H9 (cell line): ENCODE data around the gene HNRNPH2. TPM values are rescaled to one million over a fixed set of nuclear protein-coding genes. Genes with fewer than 3 reads are reported as not detected.

ENCODE experiments used
- DNase-seq: peaks from one replicate; pipeline ENCODE4 v3.0.0-alpha.2; 2017
- H2AFZ ChIP-seq: one replicate; pipeline ENCODE4 v1.6.1; 2013; ENCODE audit warnings: mild to moderate bottlenecking, low read length, control low read depth, moderate library complexity
- H2AK5ac ChIP-seq: 2 replicates; pipeline ENCODE4 v1.6.1; 2013; ENCODE audit warnings: low read length, control low read depth, mixed read lengths; ENCODE audit not compliant: insufficient read length
- H2BK120ac ChIP-seq: one replicate; pipeline ENCODE4 v1.6.1; 2013; ENCODE audit warnings: low read depth, mild to moderate bottlenecking, low read length, control low read depth, inconsistent platforms; ENCODE audit not compliant: poor library complexity, severe bottlenecking
- H2BK12ac ChIP-seq: 2 replicates; pipeline ENCODE4 v1.6.1; 2013; ENCODE audit warnings: low read length, control low read depth, mixed read lengths, low read depth; ENCODE audit not compliant: insufficient read length
- H2BK15ac ChIP-seq: 2 replicates; pipeline ENCODE4 v1.6.1; 2013; ENCODE audit warnings: low read depth, low read length, control low read depth
- H2BK20ac ChIP-seq: one replicate; pipeline ENCODE4 v1.6.1; 2013; ENCODE audit warnings: low read depth, mild to moderate bottlenecking, low read length, control low read depth, inconsistent platforms; ENCODE audit not compliant: poor library complexity, severe bottlenecking
- H2BK5ac ChIP-seq: 2 replicates; pipeline ENCODE4 v1.6.1; 2013; ENCODE audit warnings: low read length, control low read depth, mixed read lengths; ENCODE audit not compliant: insufficient read length
- H3K14ac ChIP-seq: 2 replicates; pipeline ENCODE4 v1.6.1; 2013; ENCODE audit warnings: low read length, control low read depth; ENCODE audit not compliant: insufficient read depth
- H3K18ac ChIP-seq: 2 replicates; pipeline ENCODE4 v1.6.1; 2013; ENCODE audit warnings: low read depth, mild to moderate bottlenecking, mixed read lengths, low read length, control low read depth; ENCODE audit not compliant: insufficient read length
- H3K23ac ChIP-seq: 2 replicates; pipeline ENCODE4 v1.6.1; 2013; ENCODE audit warnings: low read length, control low read depth, mixed read lengths, low read depth; ENCODE audit not compliant: insufficient read length
- H3K23me2 ChIP-seq: 2 replicates; pipeline ENCODE4 v1.6.1; 2013; ENCODE audit warnings: low read depth, mild to moderate bottlenecking, mixed read lengths, low read length, control low read depth; ENCODE audit not compliant: insufficient read length, poor library complexity, severe bottlenecking
- H3K27ac ChIP-seq: 2 replicates; pipeline ENCODE4 v1.5.1; 2013; ENCODE audit warnings: low read length, control low read depth, mixed read lengths, low read depth; ENCODE audit not compliant: insufficient read length
- H3K27me3 ChIP-seq: 2 replicates; pipeline ENCODE4 v1.6.1; 2013; ENCODE audit warnings: low read length, control low read depth, inconsistent platforms; ENCODE audit not compliant: insufficient read depth
- H3K4ac ChIP-seq: 2 replicates; pipeline ENCODE4 v1.6.1; 2013; ENCODE audit warnings: low read depth, mild to moderate bottlenecking, control low read depth, inconsistent platforms, low read length, moderate library complexity
- H3K4me1 ChIP-seq: 2 replicates; pipeline ENCODE4 v1.6.1; 2013; ENCODE audit warnings: low read length, control low read depth, inconsistent platforms; ENCODE audit not compliant: insufficient read depth
- H3K4me2 ChIP-seq: 2 replicates; pipeline ENCODE4 v1.6.1; 2013; ENCODE audit warnings: low read length, control low read depth, mixed read lengths; ENCODE audit not compliant: insufficient read length, insufficient read depth
- H3K56ac ChIP-seq: 2 replicates; pipeline ENCODE4 v1.6.1; 2013; ENCODE audit warnings: low read depth, mild to moderate bottlenecking, mixed read lengths, low read length, control low read depth; ENCODE audit not compliant: insufficient read length
- H3K79me1 ChIP-seq: 2 replicates; pipeline ENCODE4 v1.6.1; 2013; ENCODE audit warnings: low read depth, mild to moderate bottlenecking, moderate library complexity, low read length, control low read depth, inconsistent platforms; ENCODE audit not compliant: insufficient read depth, poor library complexity, severe bottlenecking
- H3K79me2 ChIP-seq: 2 replicates; pipeline ENCODE4 v1.6.1; 2013; ENCODE audit warnings: low read length, control low read depth, inconsistent platforms; ENCODE audit not compliant: insufficient read depth
- H3K9ac ChIP-seq: 2 replicates; pipeline ENCODE4 v1.6.1; 2013; ENCODE audit warnings: low read length, control low read depth, mixed read lengths; ENCODE audit not compliant: insufficient read length; ENCODE audit errors: extremely low read depth
- H3K9me3 ChIP-seq: one replicate; pipeline ENCODE4 v1.6.1; 2013; ENCODE audit warnings: low read depth, low read length, inconsistent platforms; ENCODE audit not compliant: control insufficient read depth
- H3T11ph ChIP-seq: one replicate; pipeline ENCODE4 v1.6.1; 2013; ENCODE audit warnings: mild to moderate bottlenecking, low read length, control low read depth, inconsistent platforms
- H4K20me1 ChIP-seq: one replicate; pipeline ENCODE4 v1.6.1; 2013; ENCODE audit not compliant: control insufficient read depth, insufficient read length, insufficient read depth
- H4K5ac ChIP-seq: 2 replicates; pipeline ENCODE4 v1.6.1; 2013; ENCODE audit warnings: low read depth, mild to moderate bottlenecking, mixed read lengths, low read length, control low read depth; ENCODE audit not compliant: insufficient read length
- H4K8ac ChIP-seq: replicated peaks from 2 replicates; pipeline ENCODE4 v1.6.1; 2013; ENCODE audit warnings: low read length, control low read depth, mixed read lengths, low read depth; ENCODE audit not compliant: insufficient read length
- H4K91ac ChIP-seq: 2 replicates; pipeline ENCODE4 v1.6.1; 2013; ENCODE audit warnings: low read depth, mild to moderate bottlenecking, moderate library complexity, mixed read lengths, low read length, control low read depth; ENCODE audit not compliant: insufficient read length
- H3K27ac Mint-ChIP-seq, 3 experiments: 2 replicates in 2 of 3; 3 replicates in 1 of 3; pipeline ENCODE4 v1.8.0; 2020 to 2021; ENCODE audit warnings: mixed read lengths in 3 of 3, mild to moderate bottlenecking in 1 of 3, moderate library complexity in 1 of 3
- H3K27me3 Mint-ChIP-seq: 2 replicates; pipeline ENCODE4 v1.8.0; 2021; ENCODE audit warnings: low read depth, mild to moderate bottlenecking, moderate library complexity, mixed read lengths
- H3K36me3 Mint-ChIP-seq, 3 experiments: 2 replicates in 2 of 3; 3 replicates in 1 of 3; pipeline ENCODE4 v1.8.0; 2020 to 2021; ENCODE audit warnings: low read depth in 3 of 3, mixed read lengths in 3 of 3; ENCODE audit not compliant: insufficient read depth in 1 of 3
- H3K4me1 Mint-ChIP-seq, 2 experiments: 2 replicates each; pipeline ENCODE4 v1.8.0; 2020; ENCODE audit warnings: mixed read lengths in 2 of 2
- H3K4me3 Mint-ChIP-seq, 2 experiments: 2 replicates in 1 of 2; 3 replicates in 1 of 2; pipeline ENCODE4 v1.8.0; 2020 to 2021; ENCODE audit warnings: mild to moderate bottlenecking in 2 of 2, mixed read lengths in 2 of 2, moderate library complexity in 1 of 2
- H3K9me3 Mint-ChIP-seq, 2 experiments: 2 replicates in 1 of 2; 3 replicates in 1 of 2; pipeline ENCODE4 v1.8.0; 2020; ENCODE audit warnings: mild to moderate bottlenecking in 2 of 2, mixed read lengths in 2 of 2, moderate library complexity in 1 of 2
- CTCF ChIP-seq: fragments of 200-600 bp; sonication (generic); conservative IDR thresholded peaks from 3 replicates; pipeline ENCODE4 v1.8.0; 2021; ENCODE audit warnings: antibody characterized with exemption, mild to moderate bottlenecking
- WGBS: extraction: QIAGEN DNeasy Blood & Tissue Kit; methylation state at CpG from one replicate; pipeline ENCODE4 v1.1.7; 2013; ENCODE audit warnings: missing lambda C conversion rate, low lambda C conversion rate, mixed read lengths; ENCODE audit not compliant: insufficient read length; ENCODE audit errors: extremely low coverage; 5-methylcytosine and 5-hydroxymethylcytosine counted together
- total RNA-seq: library from RNA; stranded (reverse); gene quantifications from 2 replicates; pipeline ENCODE4 v1.2.1, GENCODE V29; 2021

HNRNPH2 gene
- total RNA-seq, 1 experiment from 2014 or later: 60.2 TPM

DNA sequence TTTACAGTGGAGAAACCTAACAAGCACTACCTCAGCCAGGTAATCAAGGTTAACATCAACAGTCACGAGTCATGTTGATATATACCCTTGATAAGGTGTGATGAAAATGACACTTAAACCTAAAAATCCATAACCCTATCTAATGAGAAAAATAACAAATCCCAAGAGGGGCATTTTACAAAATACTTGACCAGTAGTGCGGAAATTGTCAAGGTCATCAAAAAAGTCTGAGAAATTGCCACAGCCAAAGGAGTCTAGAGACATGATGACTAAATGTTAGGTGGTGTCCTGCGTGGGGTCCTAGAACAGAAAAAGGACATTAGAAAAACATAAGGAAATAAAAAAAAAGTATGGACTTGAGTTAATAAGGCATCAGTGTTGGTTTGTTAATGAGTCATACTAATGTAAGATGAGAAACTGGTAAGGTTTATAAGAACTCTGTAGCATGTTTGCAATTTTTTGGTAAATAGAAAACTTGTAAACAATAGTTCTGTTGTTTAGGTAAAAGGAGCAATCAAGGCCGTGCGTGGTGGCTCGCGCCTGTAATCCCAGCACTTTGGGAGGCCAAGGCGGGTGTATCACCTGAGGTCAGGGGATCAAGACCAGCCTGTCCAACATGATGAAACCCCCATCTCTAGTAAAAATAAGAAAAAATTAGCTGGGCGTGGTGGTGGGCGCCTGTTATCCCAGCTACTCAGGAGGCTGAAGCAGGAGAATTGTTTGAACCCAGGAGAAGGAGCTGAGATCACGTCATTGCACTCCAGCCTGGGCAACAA, 14.3 kb upstream of the HNRNPH2 start:
- Histone ChIP-seq H2BK12ac (no peak overlapping the region), H3K23me2 (no peaks in the 10 kb centered on the region), H3K14ac (no peak overlapping the region), H3K9ac (no peak overlapping the region), H3K27ac (no peak overlapping the region), H2BK15ac (no peak overlapping the region), H3K56ac (no peak overlapping the region), H3K9me3 (peaks cover 26% of the 10 kb centered on the region), H3K18ac (no peak overlapping the region), H3K4me1 (no peaks in the 10 kb centered on the region; the same call in 1 of the 2 replicates), H2BK120ac (no peak overlapping the region), H4K5ac (no peak overlapping the region), H3K4ac (no peak overlapping the region), H4K8ac (no peak overlapping the region), H3T11ph (no peak overlapping the region), H4K91ac (no peak overlapping the region), H2AK5ac (no peak overlapping the region), H3K4me2 (no peak overlapping the region), H4K20me1 (no peaks in the 10 kb centered on the region), H2AFZ (no peak overlapping the region), H3K79me1 (no peaks in the 10 kb centered on the region), H3K79me2 (no peaks in the 10 kb centered on the region), H2BK20ac (no peak overlapping the region), H3K23ac (no peak overlapping the region), H2BK5ac (no peak overlapping the region), H3K27me3 (no peaks in the 10 kb centered on the region)
- DNase-seq: no peak
- WGBS: no CpG with 5 or more reads among the region's 11 CpGs
- Mint-ChIP-seq H3K9me3 (peaks cover 60 to 62% of the 10 kb centered on the region in 2 experiments), H3K4me1 (peaks cover 7 to 9% of the 10 kb centered on the region in 2 experiments; a peak in 2 of 4 replicates), H3K36me3 (peaks cover 32 to 47% (median 43%) of the 10 kb centered on the region in 3 experiments), H3K4me3 (peak overlapping the region; percentile 57 to 93; a peak in 4 of 5 replicates), H3K27ac (peak overlapping the region in 2 of 3 experiments; percentile 34 to 92; a peak in 2 of 7 replicates), H3K27me3 (no peaks in the 10 kb centered on the region; the same call in 1 of the 2 replicates)
- TF ChIP-seq CTCF: no peak
